Measurements from ENCODE around the gene FAM210B. TPM values are rescaled to one million over a fixed set of nuclear protein-coding genes. Genes with fewer than 3 reads are reported as not detected.

Gene FAM210B
- total and polyA plus RNA-seq, 9 of the 15 experiments (the other 6 are each of a cell fraction or from before 2014, with no cell fraction given), result 12.1 to 87.3 (median 47.6) TPM

DNA sequence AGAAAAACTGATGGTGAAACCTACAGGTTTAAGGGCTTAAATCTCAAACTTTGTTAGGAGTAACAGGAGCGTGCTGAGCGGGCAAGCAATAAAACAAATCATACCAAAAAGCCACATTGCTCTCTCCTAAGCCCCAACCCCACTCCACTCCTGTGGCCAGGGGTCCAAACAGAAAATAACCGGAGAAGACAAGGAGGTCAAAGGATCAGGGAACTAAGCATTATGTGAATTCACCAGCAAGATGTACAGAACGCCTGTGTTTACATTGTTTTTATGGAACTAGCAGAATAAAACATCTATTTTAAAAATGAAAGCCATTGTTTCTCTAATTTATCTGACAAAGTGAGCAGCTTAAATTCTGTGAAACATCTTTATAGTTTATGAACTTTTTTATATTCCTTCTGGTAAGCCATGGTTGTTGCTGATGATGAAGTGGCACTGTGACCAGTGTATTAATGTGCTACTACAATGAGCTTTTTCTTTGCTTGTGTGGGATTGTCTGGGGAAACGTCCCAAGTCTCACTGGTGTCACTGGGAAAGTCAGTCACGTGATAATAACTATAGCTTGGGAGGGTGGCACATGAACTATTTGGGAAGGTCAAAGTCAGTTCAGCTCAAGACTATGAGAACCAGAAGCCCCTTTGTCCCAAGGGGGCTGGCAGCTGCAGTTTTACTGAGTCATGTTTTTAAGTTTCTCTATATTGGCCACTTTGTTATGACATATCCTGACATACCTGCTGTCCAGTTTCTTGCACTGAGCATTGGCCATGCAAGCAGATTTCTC, 9.8 kb downstream of the FAM210B start:
- BruUV-seq (replicated peaks), result no TSS peak
- POLR2A ChIA-PET, result interaction anchor here (0.6 to 2.2 kb wide), 8 partner anchors 8 to 1160 kb away, joined by 3 to 7 read pairs (median 5); partner anchors contain the start of genes AURKA, CASS4, CSTF1 and FAM210B
- TF ChIP-seq PHTF2 (CRISPR knock-in tag; IDR thresholded peaks at IDR 0.05) (no peak), ZNF408 (CRISPR knock-in tag; IDR thresholded peaks at IDR 0.05; ENCODE audit: low read depth) (no peak), ZNF184 (CRISPR knock-in tag; IDR thresholded peaks at IDR 0.05) (no peak), PML (IDR thresholded peaks at IDR 0.05; ENCODE audit: low read length) (no peak), PRPF4 (IDR thresholded peaks at IDR 0.05; ENCODE audit: insufficient read depth, low read depth, low read length, poor library complexity, severe bottlenecking) (no peak), HMGN3 (IDR thresholded peaks at IDR 0.05; ENCODE audit: borderline replicate concordance, extremely low read depth, insufficient read length, low read depth, low read length) (no peak), ZNF347 (CRISPR knock-in tag; IDR thresholded peaks at IDR 0.05; ENCODE audit: low read depth) (no peak), ZBTB43 (CRISPR knock-in tag; IDR thresholded peaks at IDR 0.05) (no peak), CBX8 (IDR thresholded peaks at IDR 0.05; ENCODE audit: borderline replicate concordance, extremely low read depth, low read depth, low read length, poor library complexity, severe bottlenecking) (no peak), NR2F6 (CRISPR knock-in tag; IDR thresholded peaks at IDR 0.05) (no peak)
- TF ChIP-seq, protein P1, sequence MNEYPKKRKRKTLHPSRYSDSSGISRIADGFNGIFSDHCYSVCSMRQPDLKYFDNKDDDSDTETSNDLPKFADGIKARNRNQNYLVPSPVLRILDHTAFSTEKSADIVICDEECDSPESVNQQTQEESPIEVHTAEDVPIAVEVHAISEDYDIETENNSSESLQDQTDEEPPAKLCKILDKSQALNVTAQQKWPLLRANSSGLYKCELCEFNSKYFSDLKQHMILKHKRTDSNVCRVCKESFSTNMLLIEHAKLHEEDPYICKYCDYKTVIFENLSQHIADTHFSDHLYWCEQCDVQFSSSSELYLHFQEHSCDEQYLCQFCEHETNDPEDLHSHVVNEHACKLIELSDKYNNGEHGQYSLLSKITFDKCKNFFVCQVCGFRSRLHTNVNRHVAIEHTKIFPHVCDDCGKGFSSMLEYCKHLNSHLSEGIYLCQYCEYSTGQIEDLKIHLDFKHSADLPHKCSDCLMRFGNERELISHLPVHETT (CRISPR knock-in tag; conservative IDR thresholded peaks at IDR 0.05 in 1 of 2, IDR thresholded peaks at IDR 0.05 in 1 of 2), result no peak

More for the DNA sequence above, 9.8 kb downstream of the FAM210B start:
- H3K27me3 ChIP-seq (ENCODE audit: control insufficient read depth in 2 of 2, insufficient read depth in 2 of 2, low read length in 2 of 2), result no peaks in the 10 kb centered on the region
- no peak overlapping the region for H3K4me2 ChIP-seq (ENCODE audit: insufficient read depth, low read length)
- 64% methylated on average over 6 of the region's 6 CpGs for WGBS (ENCODE audit: insufficient coverage, low coverage, missing lambda C conversion rate)
- H3K9me1 ChIP-seq (ENCODE audit: control insufficient read depth, insufficient read depth, low read length), result no peaks in the 10 kb centered on the region
- no peaks in the 10 kb centered on the region for H3K9me3 ChIP-seq (replicated peaks; ENCODE audit: control insufficient read depth, insufficient read depth, low read depth, low read length)
- DNase-seq (ENCODE audit: extremely low read depth in 1 of 4, low spot score in 3 of 4), result no peak
- FAIRE-seq, result peak; percentile 46
- H3K36me3 ChIP-seq (ENCODE audit: control insufficient read depth, insufficient read depth, low read length), result peaks cover 94% of the 10 kb centered on the region
- H3K4me3 ChIP-seq, result no peak overlapping the region
- CTCF ChIA-PET (ENCODE audit: low intra/inter-chr PET ratio), result no interaction called here
- peaks cover 29% of the 10 kb centered on the region for H3K79me2 ChIP-seq (ENCODE audit: control insufficient read depth, insufficient read depth, low read length)
- in situ Hi-C loops (cut with MboI) (loop anchor here (25.0 kb wide), 1 partner anchor 1281 kb away; no protein-coding TSS in a partner anchor), intact Hi-C loops (cut with micrococcal nuclease) (no loop called here)
- peak overlapping the region in 1 of 2 experiments; percentile 10; a peak in 1 of 4 replicates for H3K9ac ChIP-seq (ENCODE audit: insufficient read depth in 1 of 2, low read depth in 2 of 2, low read length in 2 of 2)
- peak; percentile 26 for ATAC-seq
- peaks cover 6 to 11% of the 10 kb centered on the region in 2 experiments for H3K4me1 ChIP-seq (replicated peaks in 1 of 2; ENCODE audit: control insufficient read depth in 2 of 2, insufficient read depth in 2 of 2, low read length in 2 of 2)
- H3K27ac ChIP-seq (ENCODE audit: extremely low read depth, low read depth, low read length), result peak overlapping the region; percentile 63; the same call in 2 of the 3 replicates
- H4K20me1 ChIP-seq (replicated peaks; ENCODE audit: control insufficient read depth, insufficient read depth, low read length), result no peaks in the 10 kb centered on the region
- no peak overlapping the region for H2AFZ ChIP-seq (ENCODE audit: low read depth, low read length)
